HCT116 (cell line): ENCODE results near the gene DHX30. TPM values are rescaled to one million over a fixed set of nuclear protein-coding genes. Genes with fewer than 3 reads are reported as not detected.

Experiments used
- ATAC-seq: fragments of 200-7000 bp; cut with Tn5 transposase; 2 replicates; pipeline ENCODE4 v1.9.1; 2020; ENCODE audit warnings: mild to moderate bottlenecking, moderate library complexity
- BruUV-seq: library from RNA; stranded (reverse); fragments of 400-500 nt; replicated peaks from 2 replicates; lab custom pipeline; 2021; lab: Mats Ljungman, UMichigan
- CTCF ChIA-PET: fragments of 300-600 bp; sonication (Branson Sonifier 250); formaldehyde crosslinking; loops from one replicate; lab custom pipeline; 2021; ENCODE audit warnings: antibody characterized with exemption; lab: Charles Lee
- POLR2A ChIA-PET: fragments of 300-600, 350-600 bp; sonication (Branson Sonifier 250); formaldehyde crosslinking; loops from one replicate; lab custom pipeline; 2021; ENCODE audit warnings: antibody characterized with exemption; lab: Charles Lee
- RAD21 ChIA-PET, 2 experiments: fragments of 300-600 bp; sonication (Branson Sonifier 250); formaldehyde crosslinking; loops; one replicate each; lab custom pipeline; 2023; ENCODE audit warnings: low total read pairs in 2 of 2; ENCODE audit not compliant: uncharacterized antibody in 2 of 2, unreplicated experiment in 2 of 2, low non-redundant PET in 1 of 2; lab: Charles Lee
- DNase-seq: peaks from one replicate; pipeline ENCODE4 v3.0.0-alpha.2; 2010; ENCODE audit warnings: low read depth, low spot score
- H2AFZ ChIP-seq: fragments of 200-600 bp; shearing (Covaris generic), sonication (generic); 2 replicates; pipeline ENCODE4 v1.6.1; 2017; ENCODE audit warnings: low read depth, mixed run types, mixed read lengths, antibody characterized with exemption, low read length; ENCODE audit not compliant: poor library complexity, severe bottlenecking
- H3K27ac ChIP-seq: 2 replicates; pipeline ENCODE4 v1.5.1; 2012; ENCODE audit warnings: low read depth, low read length
- H3K27me3 ChIP-seq: fragments of 200-600 bp; sonication (generic); 2 replicates; pipeline ENCODE4 v1.6.1; 2016; ENCODE audit warnings: mixed run types, low read length, mixed read lengths; ENCODE audit not compliant: insufficient read depth
- H3K36me3 ChIP-seq, 2 experiments: fragments of 200-500 bp in 1 of 2; fragments of 200-600 bp in 1 of 2; sonication (Bioruptor generic) in 1 of 2; sonication (generic) in 1 of 2; 2 replicates each; pipeline versions ENCODE4 v1.5.1 to v1.6.1; 2014 to 2016; ENCODE audit warnings: low read length in 2 of 2, inconsistent platforms in 1 of 2, mixed read lengths in 1 of 2, mixed run types in 1 of 2; ENCODE audit not compliant: insufficient read depth in 2 of 2, control insufficient read depth in 1 of 2
- H3K4me1 ChIP-seq, 2 experiments: fragments of 200-600 bp in 1 of 2; sonication (generic) in 1 of 2; 2 replicates each; pipeline versions ENCODE4 v1.5.1 to v1.6.1; 2012 to 2017; ENCODE audit warnings: low read length in 2 of 2, inconsistent platforms in 1 of 2, mild to moderate bottlenecking in 1 of 2, mixed read lengths in 1 of 2, mixed run types in 1 of 2, moderate library complexity in 1 of 2; ENCODE audit not compliant: insufficient read depth in 2 of 2, control insufficient read depth in 1 of 2
- H3K4me2 ChIP-seq: fragments of 200-600 bp; sonication (generic); 2 replicates; pipeline ENCODE4 v1.6.1; 2017; ENCODE audit warnings: mixed run types, low read length, mixed read lengths
- H3K4me3 ChIP-seq, 2 experiments: fragments of 200-600 bp in 1 of 2; sonication (generic) in 1 of 2; replicated peaks in 1 of 2; 2 replicates each; pipeline ENCODE4 v1.5.1; 2011 to 2016; ENCODE audit warnings: low read length in 2 of 2, control low read depth in 1 of 2, low read depth in 1 of 2, mild to moderate bottlenecking in 1 of 2, mixed read lengths in 1 of 2, mixed run types in 1 of 2
- H3K79me2 ChIP-seq: fragments of 200-600 bp; sonication (generic); 2 replicates; pipeline ENCODE4 v1.6.1; 2017; ENCODE audit warnings: mild to moderate bottlenecking, mixed run types, low read length, moderate library complexity, mixed read lengths; ENCODE audit not compliant: insufficient read depth
- H3K9ac ChIP-seq: fragments of 200-600 bp; sonication (generic); 2 replicates; pipeline ENCODE4 v1.6.1; 2016; ENCODE audit warnings: low read length, mixed read lengths
- H3K9me2 ChIP-seq: fragments of 200-600 bp; sonication (generic), shearing (Covaris generic); 2 replicates; pipeline ENCODE4 v1.6.1; 2017; ENCODE audit warnings: mixed run types, mild to moderate bottlenecking, moderate library complexity; ENCODE audit not compliant: insufficient read depth
- H3K9me3 ChIP-seq, 2 experiments: fragments of 200-500 bp in 1 of 2; fragments of 200-600 bp in 1 of 2; sonication (Bioruptor generic) in 1 of 2; sonication (generic) in 1 of 2; 2 replicates each; pipeline ENCODE4 v1.6.1; 2014 to 2017; ENCODE audit warnings: low read length in 2 of 2, mixed read lengths in 2 of 2, inconsistent platforms in 1 of 2, low read depth in 1 of 2, mild to moderate bottlenecking in 1 of 2, mixed run types in 1 of 2, moderate library complexity in 1 of 2; ENCODE audit not compliant: control insufficient read depth in 1 of 2, insufficient read depth in 1 of 2
- H4K20me1 ChIP-seq: fragments of 200-600 bp; sonication (generic), shearing (Covaris generic); 2 replicates; pipeline ENCODE4 v1.6.1; 2017; ENCODE audit warnings: mixed run types, mild to moderate bottlenecking, moderate library complexity; ENCODE audit not compliant: insufficient read depth
- CBX3 ChIP-seq: IDR thresholded peaks from 2 replicates; pipeline ENCODE4 v1.6.1; 2012; ENCODE audit warnings: low read depth
- CEBPB ChIP-seq: IDR thresholded peaks from 2 replicates; pipeline ENCODE4 v1.6.1; 2012; ENCODE audit warnings: low read depth
- EGR1 ChIP-seq: IDR thresholded peaks from 2 replicates; pipeline ENCODE4 v1.6.1; 2012; ENCODE audit warnings: low read depth
- ELF1 ChIP-seq: IDR thresholded peaks from 2 replicates; pipeline ENCODE4 v1.6.1; 2012; ENCODE audit warnings: low read depth, borderline replicate concordance
- SIN3A ChIP-seq: IDR thresholded peaks from 2 replicates; pipeline ENCODE4 v1.6.1; 2012; ENCODE audit warnings: low read depth
- YY1 ChIP-seq: IDR thresholded peaks from 2 replicates; pipeline ENCODE4 v1.6.1; 2011; ENCODE audit warnings: low read length, low read depth, moderate library complexity, mild to moderate bottlenecking; ENCODE audit not compliant: insufficient replicate concordance; ENCODE audit errors: extremely low read depth
- ZFX ChIP-seq: fragments of 450-650 bp; IDR thresholded peaks from 2 replicates; pipeline ENCODE4 v1.6.1; 2017
- ZNF274 ChIP-seq: fragments of 200-500 bp; sonication (Bioruptor generic); IDR thresholded peaks from 2 replicates; pipeline ENCODE4 v1.6.1; 2014; ENCODE audit warnings: mild to moderate bottlenecking, low read depth, low read length, inconsistent platforms
- intact Hi-C: fragments of 100-400 bp; cut with micrococcal nuclease; formaldehyde crosslinking; loops from 2 replicates; pipeline ENCODE4 v1.10.0; 2022
- total RNA-seq: library from RNA; stranded (reverse); gene quantifications from one replicate; pipeline ENCODE4 v1.2.1, GENCODE V29; 2021; ENCODE audit not compliant: unreplicated experiment
- TF ChIP-seq, protein P1 (sequence below): IDR thresholded peaks from 2 replicates; pipeline ENCODE4 v1.6.1; 2012

Gene DHX30
- total RNA-seq, 1 experiment from 2014 or later: 114 TPM

DNA sequence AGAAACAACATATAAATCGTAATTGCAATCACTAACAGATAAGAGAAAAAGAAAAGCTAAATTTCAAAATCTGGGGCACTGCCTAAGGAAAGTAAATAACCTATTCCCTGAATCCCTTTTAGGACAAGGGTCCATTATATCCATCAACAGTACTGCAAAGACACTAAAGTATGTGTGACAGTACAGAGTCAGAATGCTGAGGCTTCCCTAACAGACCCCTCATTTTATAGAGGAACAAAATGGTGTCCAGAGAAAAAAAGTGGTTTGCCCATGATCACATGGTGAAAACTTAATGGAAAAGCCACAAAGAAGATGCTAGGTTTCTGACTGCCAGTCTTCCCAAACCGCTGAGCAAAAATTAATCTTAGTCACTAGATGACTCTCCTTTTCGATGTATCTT is 93.8 kb downstream of the DHX30 start:
- H3K4me1 ChIP-seq: no peaks in the 10 kb centered on the region
- peaks cover 0 to 7% of the 10 kb centered on the region in 2 experiments; a peak in 2 of 4 replicates for H3K36me3 ChIP-seq
- ATAC-seq: no peak
- H3K27me3 ChIP-seq: no peaks in the 10 kb centered on the region
- TF ChIP-seq EGR1 (no peak), ELF1 (no peak), YY1 (no peak)
- TF ChIP-seq, all 23 proteins: peak for 0
- Histone ChIP-seq H3K9me2 (no peaks in the 10 kb centered on the region), H4K20me1 (peaks cover 7% of the 10 kb centered on the region; the same call in 1 of the 2 replicates), H2AFZ (no peak overlapping the region), H3K27ac (no peak overlapping the region), H3K4me3 (no peak overlapping the region), H3K79me2 (0 out of 2 replicates have a peak, but pooled peaks cover 9% of the 10 kb centered on the region), H3K9ac (no peak overlapping the region), H3K4me2 (no peak overlapping the region), H3K9me3 (no peaks in the 10 kb centered on the region)
- POLR2A ChIA-PET: no interaction called here
- no peak for DNase-seq
- intact Hi-C loops: no loop called here
- CTCF ChIA-PET: no interaction called here
- BruUV-seq: no TSS peak
- RAD21 ChIA-PET: no interaction called here

DNA sequence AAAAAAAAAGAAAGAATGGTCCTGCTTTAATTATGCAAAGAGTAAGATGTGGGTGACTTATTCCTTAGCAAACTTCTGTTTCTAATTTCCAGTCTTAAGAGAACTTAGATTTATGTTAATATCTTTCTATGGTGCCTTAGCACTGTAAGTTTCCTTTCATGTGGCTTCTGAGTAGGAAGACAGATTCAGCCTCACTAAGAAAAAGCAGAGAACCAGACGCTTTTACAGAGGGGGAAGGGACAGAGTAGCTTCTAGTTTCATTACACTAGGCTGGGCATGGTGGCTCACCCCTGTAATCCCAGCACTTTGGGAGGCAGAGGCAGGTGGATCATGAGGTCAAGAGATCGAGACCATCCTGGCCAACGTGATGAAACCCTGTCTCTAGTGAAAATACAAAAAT is 95.0 kb downstream of the DHX30 start:
- Histone ChIP-seq H3K36me3 (no peaks in the 10 kb centered on the region; a peak in 1 of 4 replicates), H3K9me3 (no peaks in the 10 kb centered on the region), H3K27me3 (no peaks in the 10 kb centered on the region), H3K9me2 (no peaks in the 10 kb centered on the region), H4K20me1 (0 out of 2 replicates have a peak, but pooled peaks cover under 1% of the 10 kb centered on the region), H3K4me1 (no peaks in the 10 kb centered on the region), H2AFZ (no peak overlapping the region), H3K79me2 (0 out of 2 replicates have a peak, but pooled peaks cover 9% of the 10 kb centered on the region), H3K27ac (no peak overlapping the region), H3K4me2 (no peak overlapping the region), H3K4me3 (no peak overlapping the region), H3K9ac (no peak overlapping the region)
- ChIA-PET RAD21 (no interaction called here), CTCF (no interaction called here), POLR2A (no interaction called here)
- no TSS peak for BruUV-seq
- no peak for DNase-seq
- ATAC-seq: no peak
- intact Hi-C loops: no loop called here
- TF ChIP-seq, protein P1, sequence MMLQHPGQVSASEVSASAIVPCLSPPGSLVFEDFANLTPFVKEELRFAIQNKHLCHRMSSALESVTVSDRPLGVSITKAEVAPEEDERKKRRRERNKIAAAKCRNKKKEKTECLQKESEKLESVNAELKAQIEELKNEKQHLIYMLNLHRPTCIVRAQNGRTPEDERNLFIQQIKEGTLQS: no peak
- TF ChIP-seq SIN3A: no peak
- no peak for TF ChIP-seq CBX3
- no peak for TF ChIP-seq ELF1
- TF ChIP-seq ZNF274: no peak
- TF ChIP-seq CEBPB: no peak
- TF ChIP-seq ZFX: no peak
- TF ChIP-seq EGR1: no peak
